ENCODE measurements around the gene LDLR. TPM values are rescaled to one million over a fixed set of nuclear protein-coding genes. Genes with fewer than 3 reads are reported as not detected.
"Not testable (repeated sequence)": the region's sequence is repeated elsewhere in the genome, so short reads cannot be mapped to it uniquely, and the experiment has no call there.

Gene LDLR
- total RNA-seq, 1 donor from 2014 or later, result 158 TPM

DNA sequence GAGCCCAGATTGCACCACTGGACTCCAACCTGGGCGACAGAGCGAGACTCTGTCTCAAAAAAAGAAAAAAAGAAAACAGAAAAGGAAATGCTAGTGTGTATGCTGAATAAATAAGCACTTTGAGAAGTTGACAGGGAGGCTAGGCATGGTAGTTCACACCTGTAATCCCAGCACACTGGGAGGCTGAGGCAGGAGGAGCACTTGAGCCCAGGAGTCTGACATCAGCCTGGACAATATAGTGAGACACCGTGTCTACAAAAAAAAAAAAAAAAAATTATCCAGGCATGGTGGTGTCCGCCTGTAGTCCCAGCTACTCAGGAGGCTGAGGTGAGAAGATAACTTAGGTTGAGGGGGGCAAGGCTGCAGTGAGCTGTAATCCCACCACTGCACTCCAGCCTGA, 19.1 kb upstream of the LDLR start:
- DNase-seq (ENCODE audit: low spot score), result no peak
- no peaks in the 10 kb centered on the region for H3K9me3 Mint-ChIP-seq (ENCODE audit: unreplicated experiment)
- TF ChIP-seq, protein P1, sequence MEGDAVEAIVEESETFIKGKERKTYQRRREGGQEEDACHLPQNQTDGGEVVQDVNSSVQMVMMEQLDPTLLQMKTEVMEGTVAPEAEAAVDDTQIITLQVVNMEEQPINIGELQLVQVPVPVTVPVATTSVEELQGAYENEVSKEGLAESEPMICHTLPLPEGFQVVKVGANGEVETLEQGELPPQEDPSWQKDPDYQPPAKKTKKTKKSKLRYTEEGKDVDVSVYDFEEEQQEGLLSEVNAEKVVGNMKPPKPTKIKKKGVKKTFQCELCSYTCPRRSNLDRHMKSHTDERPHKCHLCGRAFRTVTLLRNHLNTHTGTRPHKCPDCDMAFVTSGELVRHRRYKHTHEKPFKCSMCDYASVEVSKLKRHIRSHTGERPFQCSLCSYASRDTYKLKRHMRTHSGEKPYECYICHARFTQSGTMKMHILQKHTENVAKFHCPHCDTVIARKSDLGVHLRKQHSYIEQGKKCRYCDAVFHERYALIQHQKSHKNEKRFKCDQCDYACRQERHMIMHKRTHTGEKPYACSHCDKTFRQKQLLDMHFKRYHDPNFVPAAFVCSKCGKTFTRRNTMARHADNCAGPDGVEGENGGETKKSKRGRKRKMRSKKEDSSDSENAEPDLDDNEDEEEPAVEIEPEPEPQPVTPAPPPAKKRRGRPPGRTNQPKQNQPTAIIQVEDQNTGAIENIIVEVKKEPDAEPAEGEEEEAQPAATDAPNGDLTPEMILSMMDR (IDR thresholded peaks at IDR 0.05; ENCODE audit: unreplicated experiment), result no peak
- H3K36me3 Mint-ChIP-seq (ENCODE audit: low read depth, unreplicated experiment), result peaks cover 20% of the 10 kb centered on the region
- H3K4me1 Mint-ChIP-seq (ENCODE audit: unreplicated experiment), result peaks cover 14% of the 10 kb centered on the region
- no peak overlapping the region for H3K4me3 Mint-ChIP-seq (ENCODE audit: unreplicated experiment)
- H3K27me3 Mint-ChIP-seq (ENCODE audit: unreplicated experiment), result peaks cover 8% of the 10 kb centered on the region
- H3K27ac Mint-ChIP-seq (ENCODE audit: unreplicated experiment), result no peak overlapping the region

DNA sequence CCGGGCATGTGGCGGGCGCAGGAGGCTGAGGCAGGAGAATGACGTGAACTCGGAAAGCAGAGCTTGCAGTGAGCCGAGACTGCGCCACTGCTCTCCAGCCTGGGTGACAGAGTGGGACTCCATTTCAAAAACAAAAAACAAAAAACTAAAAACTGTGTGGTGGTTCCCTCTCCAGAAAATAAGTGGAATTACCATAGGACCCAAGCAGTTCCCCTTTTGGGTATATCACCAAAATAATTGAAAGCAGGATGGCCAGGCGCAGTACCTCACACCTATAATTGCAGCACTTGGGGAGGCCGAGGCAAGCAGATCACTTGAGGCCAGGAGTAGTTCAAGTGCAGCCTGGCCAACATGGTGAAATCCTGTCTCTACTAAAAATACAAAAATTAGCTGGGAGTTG, 15.7 kb upstream of the LDLR start:
- TF ChIP-seq, protein P1 (IDR thresholded peaks at IDR 0.05; ENCODE audit: unreplicated experiment), result no peak
- H3K4me1 Mint-ChIP-seq (ENCODE audit: unreplicated experiment), result peaks cover 14% of the 10 kb centered on the region
- H3K27me3 Mint-ChIP-seq (ENCODE audit: unreplicated experiment), result peaks cover 8% of the 10 kb centered on the region
- H3K27ac Mint-ChIP-seq (ENCODE audit: unreplicated experiment), result no peak overlapping the region
- H3K36me3 Mint-ChIP-seq (ENCODE audit: low read depth, unreplicated experiment), result peaks cover 3% of the 10 kb centered on the region
- H3K9me3 Mint-ChIP-seq (ENCODE audit: unreplicated experiment), result no peaks in the 10 kb centered on the region
- no peak overlapping the region for H3K4me3 Mint-ChIP-seq (ENCODE audit: unreplicated experiment)
- DNase-seq (ENCODE audit: low spot score), result no peak

DNA sequence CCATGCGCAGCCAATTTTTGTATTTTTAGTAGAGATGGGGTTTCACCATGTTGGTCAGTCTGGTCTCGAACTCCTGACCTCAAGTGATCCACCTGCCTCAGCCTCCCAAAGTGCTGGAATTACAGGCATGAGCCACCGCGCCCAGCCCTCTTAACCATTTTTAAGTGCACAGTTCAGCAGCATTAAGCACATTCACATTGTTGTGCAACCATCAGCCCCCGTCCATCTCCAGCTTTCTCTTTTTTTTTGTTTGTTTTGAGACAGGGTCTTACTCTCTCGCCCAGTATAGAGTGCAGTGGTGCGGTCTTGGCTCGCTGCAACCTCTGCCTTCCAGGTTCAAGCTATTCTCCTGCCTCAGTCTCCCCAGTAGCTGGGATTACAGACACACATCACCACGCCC, 12.5 kb upstream of the LDLR start:
- H3K4me1 Mint-ChIP-seq (ENCODE audit: unreplicated experiment), result peaks cover 18% of the 10 kb centered on the region
- not testable (repeated sequence) for DNase-seq (ENCODE audit: low spot score); H3K36me3 Mint-ChIP-seq (ENCODE audit: low read depth, unreplicated experiment); H3K4me3 Mint-ChIP-seq (ENCODE audit: unreplicated experiment); H3K27me3 Mint-ChIP-seq (ENCODE audit: unreplicated experiment); H3K9me3 Mint-ChIP-seq (ENCODE audit: unreplicated experiment); H3K27ac Mint-ChIP-seq (ENCODE audit: unreplicated experiment)

DNA sequence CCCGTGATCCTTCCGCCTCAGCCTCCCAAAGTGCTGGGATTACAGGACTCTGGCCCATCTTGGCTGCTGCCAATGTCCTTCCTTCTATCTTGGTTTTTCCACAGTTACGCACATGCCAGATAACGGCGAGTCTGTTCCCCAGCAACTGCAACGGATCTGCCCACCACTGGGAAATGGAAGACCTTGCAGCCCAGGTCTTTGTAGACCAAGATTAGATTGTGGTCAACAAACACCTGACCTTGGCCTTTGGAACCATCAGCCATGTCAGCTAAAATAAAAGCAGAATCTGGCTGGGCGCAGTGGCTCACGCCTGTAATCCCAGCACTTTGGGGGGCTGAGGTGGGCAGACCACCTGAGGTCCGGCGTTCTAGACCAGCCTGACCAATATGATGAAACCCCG, 10.4 kb upstream of the LDLR start:
- Mint-ChIP-seq H3K27me3 (ENCODE audit: unreplicated experiment) (peaks cover 5% of the 10 kb centered on the region), H3K27ac (ENCODE audit: unreplicated experiment) (no peak overlapping the region), H3K4me3 (ENCODE audit: unreplicated experiment) (no peak overlapping the region), H3K36me3 (ENCODE audit: low read depth, unreplicated experiment) (peaks cover 3% of the 10 kb centered on the region), H3K9me3 (ENCODE audit: unreplicated experiment) (no peaks in the 10 kb centered on the region), H3K4me1 (ENCODE audit: unreplicated experiment) (peaks cover 14% of the 10 kb centered on the region)
- DNase-seq (ENCODE audit: low spot score), result no peak
- TF ChIP-seq, protein P1 (IDR thresholded peaks at IDR 0.05; ENCODE audit: unreplicated experiment), result no peak

DNA sequence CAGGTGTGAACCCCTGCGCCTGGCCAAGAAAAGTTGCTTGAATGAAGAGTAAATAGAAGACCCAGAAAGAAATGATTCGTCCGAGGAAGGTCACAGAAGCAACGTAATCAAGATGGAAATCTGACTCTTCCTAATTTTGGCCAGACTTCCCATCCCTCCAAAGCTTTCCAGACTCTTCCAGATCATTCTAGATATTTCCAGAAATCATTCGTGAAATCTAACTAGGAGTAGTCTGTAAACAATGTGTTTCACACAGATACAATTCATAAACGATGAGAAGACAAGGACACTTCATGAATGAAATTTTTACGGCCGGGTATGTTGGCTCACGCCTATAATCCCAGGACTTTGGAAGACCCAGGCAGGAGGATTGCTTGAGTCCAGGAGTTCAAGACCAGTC, 9.3 kb upstream of the LDLR start:
- H3K4me3 Mint-ChIP-seq (ENCODE audit: unreplicated experiment), result no peak overlapping the region
- H3K27me3 Mint-ChIP-seq (ENCODE audit: unreplicated experiment), result peaks cover 1% of the 10 kb centered on the region
- no peak overlapping the region for H3K27ac Mint-ChIP-seq (ENCODE audit: unreplicated experiment)

More for the DNA sequence above, 9.3 kb upstream of the LDLR start:
- H3K9me3 Mint-ChIP-seq (ENCODE audit: unreplicated experiment), result no peaks in the 10 kb centered on the region
- DNase-seq (ENCODE audit: low spot score), result no peak
- TF ChIP-seq, protein P1 (IDR thresholded peaks at IDR 0.05; ENCODE audit: unreplicated experiment), result no peak
- H3K36me3 Mint-ChIP-seq (ENCODE audit: low read depth, unreplicated experiment), result no peaks in the 10 kb centered on the region
- H3K4me1 Mint-ChIP-seq (ENCODE audit: unreplicated experiment), result peaks cover 4% of the 10 kb centered on the region
